WERI-Rb-1 (cell line): ENCODE data around the gene IGSF11.
A peak's percentile ranks its signal among the peaks of the same experiment; 100 is the strongest.

ENCODE experiments used
- DNase-seq: peaks from one replicate; pipeline ENCODE4 v3.0.0-alpha.2; 2020
- H3K27ac ChIP-seq: fragments of 250-450 bp; sonication (Bioruptor Pico); 2 replicates; pipeline ENCODE4 v1.5.1; 2020; ENCODE audit warnings: mild to moderate bottlenecking, moderate library complexity
- H3K27me3 ChIP-seq: fragments of 250-450 bp; sonication (Bioruptor Pico); 2 replicates; pipeline ENCODE4 v1.5.1; 2021; ENCODE audit warnings: mild to moderate bottlenecking, low read depth, moderate library complexity; ENCODE audit not compliant: insufficient read depth, severe bottlenecking
- H3K36me3 ChIP-seq: fragments of 250-450 bp; sonication (Bioruptor Pico); 2 replicates; pipeline ENCODE4 v1.5.1; 2020; ENCODE audit warnings: mild to moderate bottlenecking, moderate library complexity
- H3K4me3 ChIP-seq: 2 replicates; pipeline ENCODE4 v1.5.1; 2011; ENCODE audit warnings: low read depth, mild to moderate bottlenecking, control low read depth, low read length
- H3K9me3 ChIP-seq: fragments of 250-450 bp; sonication (Bioruptor Pico); 2 replicates; pipeline ENCODE4 v1.5.1; 2021; ENCODE audit warnings: mild to moderate bottlenecking, moderate library complexity; ENCODE audit not compliant: severe bottlenecking
- TF ChIP-seq, protein P1 (sequence below): IDR thresholded peaks from 2 replicates; pipeline ENCODE4 v1.5.1; 2011; ENCODE audit warnings: low read depth, mild to moderate bottlenecking, control low read depth, inconsistent platforms, low read length

IGSF11 gene

DNA sequence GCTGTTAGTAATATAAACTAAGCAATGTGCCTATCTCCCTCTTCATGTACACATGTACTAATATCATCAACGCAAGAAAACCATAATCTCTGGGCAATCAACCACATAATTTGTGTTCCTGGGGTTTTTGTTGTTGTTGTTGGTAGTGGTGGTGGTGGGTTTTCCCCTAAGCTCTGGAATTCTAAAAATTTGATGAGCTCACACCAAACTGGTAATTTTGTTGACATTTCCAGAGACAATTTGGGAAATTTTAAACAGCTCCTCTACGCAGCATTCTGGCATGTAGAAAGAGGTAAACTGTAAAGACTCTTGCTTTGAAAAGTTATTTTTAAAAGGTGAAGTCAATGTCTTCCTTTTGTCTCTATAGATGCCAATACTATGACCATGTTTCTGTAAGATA is 126.7 kb downstream of the IGSF11 start:
- Histone ChIP-seq H3K9me3 (no peaks in the 10 kb centered on the region), H3K4me3 (no peak overlapping the region), H3K36me3 (no peaks in the 10 kb centered on the region), H3K27ac (no peak overlapping the region), H3K27me3 (no peaks in the 10 kb centered on the region)
- no peak for DNase-seq
- TF ChIP-seq, protein P1, sequence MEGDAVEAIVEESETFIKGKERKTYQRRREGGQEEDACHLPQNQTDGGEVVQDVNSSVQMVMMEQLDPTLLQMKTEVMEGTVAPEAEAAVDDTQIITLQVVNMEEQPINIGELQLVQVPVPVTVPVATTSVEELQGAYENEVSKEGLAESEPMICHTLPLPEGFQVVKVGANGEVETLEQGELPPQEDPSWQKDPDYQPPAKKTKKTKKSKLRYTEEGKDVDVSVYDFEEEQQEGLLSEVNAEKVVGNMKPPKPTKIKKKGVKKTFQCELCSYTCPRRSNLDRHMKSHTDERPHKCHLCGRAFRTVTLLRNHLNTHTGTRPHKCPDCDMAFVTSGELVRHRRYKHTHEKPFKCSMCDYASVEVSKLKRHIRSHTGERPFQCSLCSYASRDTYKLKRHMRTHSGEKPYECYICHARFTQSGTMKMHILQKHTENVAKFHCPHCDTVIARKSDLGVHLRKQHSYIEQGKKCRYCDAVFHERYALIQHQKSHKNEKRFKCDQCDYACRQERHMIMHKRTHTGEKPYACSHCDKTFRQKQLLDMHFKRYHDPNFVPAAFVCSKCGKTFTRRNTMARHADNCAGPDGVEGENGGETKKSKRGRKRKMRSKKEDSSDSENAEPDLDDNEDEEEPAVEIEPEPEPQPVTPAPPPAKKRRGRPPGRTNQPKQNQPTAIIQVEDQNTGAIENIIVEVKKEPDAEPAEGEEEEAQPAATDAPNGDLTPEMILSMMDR = no peak

DNA sequence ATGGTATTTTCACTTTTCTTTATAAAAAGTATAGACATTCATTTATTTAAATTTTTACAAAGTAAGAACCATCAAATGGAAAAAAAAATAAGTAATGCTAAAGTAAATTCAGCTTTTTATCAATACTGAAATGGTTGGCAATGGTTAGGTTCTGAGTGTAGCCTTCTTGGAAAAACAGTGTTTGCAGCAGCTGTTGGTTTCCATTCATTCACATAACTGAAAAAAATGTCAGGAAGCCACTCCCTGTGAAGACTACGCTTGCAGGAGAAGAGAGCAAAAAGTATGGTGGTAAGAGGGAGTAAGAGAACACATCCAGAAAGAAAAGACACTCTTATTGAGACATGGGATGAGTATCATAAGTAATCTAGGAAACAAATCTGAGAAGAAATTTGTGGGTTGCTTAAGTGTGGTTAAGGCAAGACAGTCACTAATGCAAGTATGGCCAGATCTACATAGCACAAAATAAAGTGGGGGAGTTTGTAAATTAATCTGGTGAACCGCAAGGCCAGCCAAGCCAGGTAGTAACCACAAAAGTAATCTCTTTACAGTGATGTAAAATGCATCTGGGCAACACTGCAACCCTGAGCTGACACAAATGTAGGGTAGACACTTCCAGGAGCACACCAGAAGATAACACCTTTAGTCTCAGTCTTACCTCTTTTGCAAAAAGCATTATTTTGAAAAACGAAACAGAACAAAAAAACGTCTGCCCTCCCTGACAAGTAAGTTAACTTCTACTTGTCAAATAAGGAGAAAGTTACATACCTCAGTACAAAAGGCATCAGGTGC is 133.7 kb downstream of the IGSF11 start:
- TF ChIP-seq, protein P1 = no peak
- H3K27ac ChIP-seq = no peak overlapping the region
- H3K9me3 ChIP-seq = no peaks in the 10 kb centered on the region
- H3K27me3 ChIP-seq = no peaks in the 10 kb centered on the region
- H3K4me3 ChIP-seq = no peak overlapping the region
- no peak for DNase-seq
- no peaks in the 10 kb centered on the region for H3K36me3 ChIP-seq

DNA sequence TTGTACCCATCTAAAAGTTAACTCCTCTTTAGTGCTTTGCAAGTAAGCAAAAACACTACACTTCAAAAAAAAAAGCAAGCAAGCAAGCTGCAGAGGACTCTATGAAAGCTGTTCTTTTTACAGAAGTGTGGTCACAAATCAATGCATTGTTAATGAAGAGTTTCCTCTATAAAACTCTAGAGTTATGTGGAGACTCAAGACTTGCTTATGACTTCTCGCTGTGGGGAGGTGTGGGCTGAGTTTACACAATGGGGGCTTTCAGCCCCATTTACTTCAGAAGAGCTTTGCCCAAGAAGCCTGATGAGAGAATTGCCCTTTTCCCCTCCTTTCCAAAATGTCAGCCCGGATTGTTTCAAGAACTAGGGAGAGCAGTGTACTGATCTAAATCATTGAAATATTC is 144.4 kb downstream of the IGSF11 start:
- Histone ChIP-seq H3K9me3 (no peaks in the 10 kb centered on the region), H3K27me3 (no peaks in the 10 kb centered on the region), H3K36me3 (no peaks in the 10 kb centered on the region), H3K27ac (no peak overlapping the region), H3K4me3 (no peak overlapping the region)
- no peak for DNase-seq
- TF ChIP-seq, protein P1 = no peak

DNA sequence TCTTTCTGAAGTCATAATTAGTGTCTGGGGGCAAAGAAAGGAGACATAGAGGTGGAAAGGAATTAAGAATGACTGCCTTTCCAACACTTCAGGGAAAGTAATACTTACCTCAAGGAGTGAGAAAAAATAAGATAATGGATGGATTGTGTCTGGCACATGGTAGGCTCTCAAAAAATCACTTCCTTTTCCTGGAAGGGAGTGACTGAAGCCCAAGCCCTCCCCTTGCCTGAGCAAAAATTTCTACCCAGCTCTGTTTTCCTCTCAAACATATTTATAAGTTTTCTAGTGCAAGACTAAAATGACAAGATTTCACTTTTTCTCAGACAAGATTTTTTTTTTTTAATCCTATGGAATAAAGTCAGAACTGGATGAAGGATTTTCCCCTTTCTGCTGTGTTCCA is 145.0 kb downstream of the IGSF11 start:
- Histone ChIP-seq H3K4me3 (no peak overlapping the region), H3K27me3 (no peaks in the 10 kb centered on the region)

DNA sequence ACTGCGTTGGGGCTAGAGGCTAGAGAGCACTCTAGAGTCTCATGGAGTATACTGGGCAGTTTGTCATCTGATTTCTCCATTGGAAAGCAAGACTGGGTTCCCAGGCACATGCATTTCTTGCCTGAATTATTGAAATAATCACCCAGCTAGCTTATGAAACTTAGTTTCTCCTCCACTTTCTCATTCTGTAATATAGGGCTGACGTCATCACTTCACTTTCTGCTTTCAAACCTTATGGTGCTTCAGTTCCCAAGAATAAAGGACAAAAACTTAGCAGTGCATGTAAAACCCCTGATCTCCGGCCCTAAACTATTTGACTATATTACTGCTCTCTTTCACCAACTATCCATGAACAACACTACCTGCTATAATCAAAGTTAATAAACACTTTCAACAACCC is 147.9 kb downstream of the IGSF11 start:
- no peak for DNase-seq
- H3K27ac ChIP-seq = no peak overlapping the region
- TF ChIP-seq, protein P1 = no peak
- H3K36me3 ChIP-seq = no peaks in the 10 kb centered on the region
- H3K9me3 ChIP-seq = no peaks in the 10 kb centered on the region
- H3K4me3 ChIP-seq = no peak overlapping the region
- no peaks in the 10 kb centered on the region for H3K27me3 ChIP-seq

More for the DNA sequence above, 145.0 kb downstream of the IGSF11 start:
- Histone ChIP-seq H3K9me3 (no peaks in the 10 kb centered on the region), H3K27ac (no peak overlapping the region), H3K36me3 (no peaks in the 10 kb centered on the region)
- no peak for DNase-seq
- TF ChIP-seq, protein P1 = no peak

DNA sequence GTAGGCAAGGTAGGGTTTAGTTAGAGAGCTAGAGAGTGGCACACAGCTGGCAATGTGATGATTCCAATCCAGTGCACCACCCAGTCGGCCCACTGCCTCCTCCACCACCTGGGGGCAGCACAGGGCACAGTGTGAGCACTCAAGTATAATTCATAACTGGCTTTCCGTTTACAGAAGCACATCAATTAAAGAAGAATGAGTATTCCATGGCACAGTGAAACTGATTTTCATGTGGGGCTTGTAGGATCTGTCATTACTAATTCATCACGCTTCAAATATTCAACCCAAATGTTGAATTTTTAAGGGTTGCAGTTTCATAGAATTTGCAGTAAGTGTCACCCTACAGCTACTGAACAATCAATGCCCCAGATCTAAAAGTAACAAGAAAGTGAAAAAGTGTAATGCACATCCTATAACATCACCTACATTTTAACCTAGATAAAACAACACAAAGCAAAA is 149.9 kb downstream of the IGSF11 start:
- H3K9me3 ChIP-seq = no peaks in the 10 kb centered on the region
- peak; percentile 63 for DNase-seq
- no peak overlapping the region for H3K27ac ChIP-seq

More for the DNA sequence above, 149.9 kb downstream of the IGSF11 start:
- TF ChIP-seq, protein P1 = peak; percentile 88
- H3K36me3 ChIP-seq = no peaks in the 10 kb centered on the region
- H3K27me3 ChIP-seq = no peaks in the 10 kb centered on the region
- H3K4me3 ChIP-seq = no peak overlapping the region
